HepG2 (cell line): Measurements from ENCODE around the gene SDC4. TPM values are rescaled to one million over a fixed set of nuclear protein-coding genes. Genes with fewer than 3 reads are reported as not detected.
A peak's percentile ranks its signal among the peaks of the same experiment; 100 is the strongest.

Source experiments
- FOXJ3 ChIP-seq: sonication (generic); formaldehyde crosslinking; IDR thresholded peaks from 2 replicates; pipeline ENCODE4 v1.4.0; 2020; ENCODE audit warnings: missing genetic modification reagents, mild to moderate bottlenecking, borderline replicate concordance
- MLLT10 ChIP-seq: sonication (generic); formaldehyde crosslinking; IDR thresholded peaks from 2 replicates; pipeline ENCODE4 v1.4.0; 2020; ENCODE audit warnings: missing genetic modification reagents
- TBX3 ChIP-seq: fragments of 450-650 bp; IDR thresholded peaks from 2 replicates; pipeline ENCODE4 v1.6.1; 2017; ENCODE audit warnings: antibody characterized with exemption, mild to moderate bottlenecking, inconsistent platforms, borderline replicate concordance
- ZFP36L1 ChIP-seq: sonication (generic); formaldehyde crosslinking; IDR thresholded peaks from 2 replicates; pipeline ENCODE4 v1.8.0; 2022; ENCODE audit warnings: mild to moderate bottlenecking, missing genetic modification reagents, moderate library complexity
- ZKSCAN8 ChIP-seq: IDR thresholded peaks from 2 replicates; pipeline ENCODE4 v1.6.1; 2016; ENCODE audit warnings: borderline replicate concordance, missing genetic modification reagents, missing compliant biosample characterization
- ZNF251 ChIP-seq: sonication (generic); formaldehyde crosslinking; IDR thresholded peaks from 2 replicates; pipeline ENCODE4 v1.9.0; 2021; ENCODE audit warnings: mild to moderate bottlenecking, missing genetic modification reagents
- ZNF282 ChIP-seq: fragments of 450-650 bp; IDR thresholded peaks from 2 replicates; pipeline ENCODE4 v1.6.1; 2018; ENCODE audit not compliant: partially characterized antibody
- polyA plus RNA-seq, 8 experiments: library from polyadenylated mRNA; depleted of rRNA in 3 of 8; stranded (reverse) in 7 of 8; unstranded in 1 of 8; fragments of >200 nt; fragmentation: Illumina TruSeq in 4 of 8; extraction: Trizol in 4 of 8; gene quantifications; 2 replicates each; pipeline versions ENCODE4 v1.2.1 to v1.2.3, GENCODE V29; 2011 to 2016; ENCODE audit warnings: low read depth in 4 of 8, missing spikeins in 1 of 8, mixed read lengths in 1 of 8; ENCODE audit not compliant: insufficient read depth in 1 of 8
- total RNA-seq, 5 experiments: library from RNA; depleted of rRNA; stranded (reverse); fragments of >200 nt; fragmentation: Illumina TruSeq; extraction: Trizol; gene quantifications; 2 replicates each; pipeline ENCODE4 v1.2.3, GENCODE V29; 2016; ENCODE audit warnings: low read depth in 1 of 5
- TF ChIP-seq, protein P1 (sequence below): sonication (generic); formaldehyde crosslinking; IDR thresholded peaks from 2 replicates; pipeline ENCODE4 v1.9.0; 2021; ENCODE audit warnings: missing genetic modification reagents, borderline replicate concordance
- TF ChIP-seq, protein P2 (sequence below): sonication (generic); formaldehyde crosslinking; IDR thresholded peaks from 2 replicates; pipeline ENCODE4 v1.4.0; 2020; ENCODE audit warnings: missing genetic modification reagents, mild to moderate bottlenecking, borderline replicate concordance
- TF ChIP-seq, protein P3 (sequence below): sonication (generic); formaldehyde crosslinking; IDR thresholded peaks from 2 replicates; pipeline ENCODE4 v1.5.0; 2020; ENCODE audit warnings: missing genetic modification reagents, mild to moderate bottlenecking, borderline replicate concordance
- TF ChIP-seq, protein P4 (sequence below): sonication (generic); formaldehyde crosslinking; IDR thresholded peaks from 2 replicates; pipeline ENCODE4 v1.4.0; 2020; ENCODE audit warnings: mild to moderate bottlenecking, missing genetic modification reagents
- TF ChIP-seq, protein P5 (sequence below): IDR thresholded peaks from 2 replicates; pipeline ENCODE4 v1.6.1; 2016; ENCODE audit warnings: missing compliant biosample characterization, missing genetic modification reagents, borderline replicate concordance

SDC4 gene
- total and polyA plus RNA-seq, 2 of the 13 experiments (the other 11 are each of a cell fraction or from before 2014, with no cell fraction given), result 49.0 to 65.1 TPM

DNA sequence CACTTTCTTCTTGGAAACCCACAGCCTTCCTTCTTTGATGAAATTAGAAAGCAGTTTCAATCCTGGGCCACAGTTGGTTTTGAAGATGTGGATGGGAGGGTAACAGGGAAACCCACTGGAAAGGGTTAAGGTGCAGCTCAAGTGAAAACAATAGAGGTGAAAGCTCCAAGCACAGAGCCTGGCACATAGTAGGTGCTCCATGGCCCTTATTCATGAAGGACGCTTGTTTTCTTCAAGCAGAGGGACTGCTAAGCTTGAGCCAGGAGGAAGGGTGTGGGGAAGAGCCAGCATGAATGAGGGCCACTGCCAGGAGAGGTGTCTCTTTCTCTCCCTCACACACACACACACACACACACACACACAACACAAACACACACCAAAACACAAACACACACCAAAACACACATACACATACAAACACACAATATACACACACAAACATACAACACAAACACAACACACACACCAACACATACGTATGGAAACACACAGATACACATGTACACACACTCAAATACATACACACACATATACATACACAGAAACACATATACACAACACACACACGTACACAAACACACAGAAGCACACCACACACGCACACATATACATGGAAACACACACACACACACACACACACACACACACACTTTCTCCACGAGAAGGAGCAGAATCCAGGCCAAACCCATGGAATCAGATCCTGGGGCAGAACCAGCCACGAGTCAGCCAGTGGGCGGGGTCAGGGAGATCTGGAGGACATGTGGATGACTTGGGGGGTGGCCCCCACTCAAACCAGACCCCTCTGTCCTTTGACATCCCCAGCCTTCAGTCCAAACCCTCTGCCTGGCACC lies 65.3 kb downstream of the SDC4 start (continued):
- TF ChIP-seq, protein P1, sequence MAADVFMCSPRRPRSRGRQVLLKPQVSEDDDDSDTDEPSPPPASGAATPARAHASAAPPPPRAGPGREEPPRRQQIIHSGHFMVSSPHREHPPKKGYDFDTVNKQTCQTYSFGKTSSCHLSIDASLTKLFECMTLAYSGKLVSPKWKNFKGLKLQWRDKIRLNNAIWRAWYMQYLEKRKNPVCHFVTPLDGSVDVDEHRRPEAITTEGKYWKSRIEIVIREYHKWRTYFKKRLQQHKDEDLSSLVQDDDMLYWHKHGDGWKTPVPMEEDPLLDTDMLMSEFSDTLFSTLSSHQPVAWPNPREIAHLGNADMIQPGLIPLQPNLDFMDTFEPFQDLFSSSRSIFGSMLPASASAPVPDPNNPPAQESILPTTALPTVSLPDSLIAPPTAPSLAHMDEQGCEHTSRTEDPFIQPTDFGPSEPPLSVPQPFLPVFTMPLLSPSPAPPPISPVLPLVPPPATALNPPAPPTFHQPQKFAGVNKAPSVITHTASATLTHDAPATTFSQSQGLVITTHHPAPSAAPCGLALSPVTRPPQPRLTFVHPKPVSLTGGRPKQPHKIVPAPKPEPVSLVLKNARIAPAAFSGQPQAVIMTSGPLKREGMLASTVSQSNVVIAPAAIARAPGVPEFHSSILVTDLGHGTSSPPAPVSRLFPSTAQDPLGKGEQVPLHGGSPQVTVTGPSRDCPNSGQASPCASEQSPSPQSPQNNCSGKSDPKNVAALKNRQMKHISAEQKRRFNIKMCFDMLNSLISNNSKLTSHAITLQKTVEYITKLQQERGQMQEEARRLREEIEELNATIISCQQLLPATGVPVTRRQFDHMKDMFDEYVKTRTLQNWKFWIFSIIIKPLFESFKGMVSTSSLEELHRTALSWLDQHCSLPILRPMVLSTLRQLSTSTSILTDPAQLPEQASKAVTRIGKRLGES (CRISPR knock-in tag), result no peak
- no peak for TF ChIP-seq ZKSCAN8 (CRISPR knock-in tag)
- no peak for TF ChIP-seq MLLT10
- TF ChIP-seq ZFP36L1, result no peak
- TF ChIP-seq, protein P2, sequence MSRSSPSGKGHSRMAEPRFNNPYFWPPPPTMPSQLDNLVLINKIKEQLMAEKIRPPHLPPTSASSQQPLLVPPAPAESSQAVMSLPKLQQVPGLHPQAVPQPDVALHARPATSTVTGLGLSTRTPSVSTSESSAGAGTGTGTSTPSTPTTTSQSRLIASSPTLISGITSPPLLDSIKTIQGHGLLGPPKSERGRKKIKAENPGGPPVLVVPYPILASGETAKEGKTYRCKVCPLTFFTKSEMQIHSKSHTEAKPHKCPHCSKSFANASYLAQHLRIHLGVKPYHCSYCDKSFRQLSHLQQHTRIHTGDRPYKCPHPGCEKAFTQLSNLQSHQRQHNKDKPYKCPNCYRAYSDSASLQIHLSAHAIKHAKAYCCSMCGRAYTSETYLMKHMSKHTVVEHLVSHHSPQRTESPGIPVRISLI (CRISPR knock-in tag), result no peak
- TF ChIP-seq ZNF282, result peak; percentile 97
- TF ChIP-seq, protein P3, sequence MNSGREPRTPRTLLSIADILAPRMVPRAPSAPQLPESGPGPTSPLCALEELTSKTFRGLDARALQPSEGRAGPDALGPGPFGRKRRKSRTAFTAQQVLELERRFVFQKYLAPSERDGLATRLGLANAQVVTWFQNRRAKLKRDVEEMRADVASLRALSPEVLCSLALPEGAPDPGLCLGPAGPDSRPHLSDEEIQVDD, result no peak
- no peak for TF ChIP-seq ZNF251 (CRISPR knock-in tag)
- TF ChIP-seq, protein P4, sequence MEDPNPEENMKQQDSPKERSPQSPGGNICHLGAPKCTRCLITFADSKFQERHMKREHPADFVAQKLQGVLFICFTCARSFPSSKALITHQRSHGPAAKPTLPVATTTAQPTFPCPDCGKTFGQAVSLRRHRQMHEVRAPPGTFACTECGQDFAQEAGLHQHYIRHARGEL (CRISPR knock-in tag), result no peak
- no peak for TF ChIP-seq TBX3
- TF ChIP-seq, protein P5, sequence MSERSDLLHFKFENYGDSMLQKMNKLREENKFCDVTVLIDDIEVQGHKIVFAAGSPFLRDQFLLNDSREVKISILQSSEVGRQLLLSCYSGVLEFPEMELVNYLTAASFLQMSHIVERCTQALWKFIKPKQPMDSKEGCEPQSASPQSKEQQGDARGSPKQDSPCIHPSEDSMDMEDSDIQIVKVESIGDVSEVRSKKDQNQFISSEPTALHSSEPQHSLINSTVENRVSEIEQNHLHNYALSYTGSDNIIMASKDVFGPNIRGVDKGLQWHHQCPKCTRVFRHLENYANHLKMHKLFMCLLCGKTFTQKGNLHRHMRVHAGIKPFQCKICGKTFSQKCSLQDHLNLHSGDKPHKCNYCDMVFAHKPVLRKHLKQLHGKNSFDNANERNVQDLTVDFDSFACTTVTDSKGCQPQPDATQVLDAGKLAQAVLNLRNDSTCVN (CRISPR knock-in tag), result no peak
- TF ChIP-seq FOXJ3 (CRISPR knock-in tag), result no peak
